HCT116 (cell line): ENCODE results near the gene IGSF11. TPM values are rescaled to one million over a fixed set of nuclear protein-coding genes. Genes with fewer than 3 reads are reported as not detected.

ENCODE experiments used
- ATAC-seq: fragments of 200-7000 bp; cut with Tn5 transposase; 2 replicates; pipeline ENCODE4 v1.9.1; 2020; ENCODE audit warnings: mild to moderate bottlenecking, moderate library complexity
- BruUV-seq: library from RNA; stranded (reverse); fragments of 400-500 nt; replicated peaks from 2 replicates; lab custom pipeline; 2021; lab: Mats Ljungman, UMichigan
- CTCF ChIA-PET: fragments of 300-600 bp; sonication (Branson Sonifier 250); formaldehyde crosslinking; loops from one replicate; lab custom pipeline; 2021; ENCODE audit warnings: antibody characterized with exemption; lab: Charles Lee
- POLR2A ChIA-PET: fragments of 300-600, 350-600 bp; sonication (Branson Sonifier 250); formaldehyde crosslinking; loops from one replicate; lab custom pipeline; 2021; ENCODE audit warnings: antibody characterized with exemption; lab: Charles Lee
- RAD21 ChIA-PET, 2 experiments: fragments of 300-600 bp; sonication (Branson Sonifier 250); formaldehyde crosslinking; loops; one replicate each; lab custom pipeline; 2023; ENCODE audit warnings: low total read pairs in 2 of 2; ENCODE audit not compliant: uncharacterized antibody in 2 of 2, unreplicated experiment in 2 of 2, low non-redundant PET in 1 of 2; lab: Charles Lee
- DNase-seq: peaks from one replicate; pipeline ENCODE4 v3.0.0-alpha.2; 2010; ENCODE audit warnings: low read depth, low spot score
- H2AFZ ChIP-seq: fragments of 200-600 bp; shearing (Covaris generic), sonication (generic); 2 replicates; pipeline ENCODE4 v1.6.1; 2017; ENCODE audit warnings: low read depth, mixed run types, mixed read lengths, antibody characterized with exemption, low read length; ENCODE audit not compliant: poor library complexity, severe bottlenecking
- H3K27ac ChIP-seq: 2 replicates; pipeline ENCODE4 v1.5.1; 2012; ENCODE audit warnings: low read depth, low read length
- H3K27me3 ChIP-seq: fragments of 200-600 bp; sonication (generic); 2 replicates; pipeline ENCODE4 v1.6.1; 2016; ENCODE audit warnings: mixed run types, low read length, mixed read lengths; ENCODE audit not compliant: insufficient read depth
- H3K36me3 ChIP-seq, 2 experiments: fragments of 200-500 bp in 1 of 2; fragments of 200-600 bp in 1 of 2; sonication (Bioruptor generic) in 1 of 2; sonication (generic) in 1 of 2; 2 replicates each; pipeline versions ENCODE4 v1.5.1 to v1.6.1; 2014 to 2016; ENCODE audit warnings: low read length in 2 of 2, inconsistent platforms in 1 of 2, mixed read lengths in 1 of 2, mixed run types in 1 of 2; ENCODE audit not compliant: insufficient read depth in 2 of 2, control insufficient read depth in 1 of 2
- H3K4me1 ChIP-seq, 2 experiments: fragments of 200-600 bp in 1 of 2; sonication (generic) in 1 of 2; 2 replicates each; pipeline versions ENCODE4 v1.5.1 to v1.6.1; 2012 to 2017; ENCODE audit warnings: low read length in 2 of 2, inconsistent platforms in 1 of 2, mild to moderate bottlenecking in 1 of 2, mixed read lengths in 1 of 2, mixed run types in 1 of 2, moderate library complexity in 1 of 2; ENCODE audit not compliant: insufficient read depth in 2 of 2, control insufficient read depth in 1 of 2
- H3K4me2 ChIP-seq: fragments of 200-600 bp; sonication (generic); 2 replicates; pipeline ENCODE4 v1.6.1; 2017; ENCODE audit warnings: mixed run types, low read length, mixed read lengths
- H3K4me3 ChIP-seq, 2 experiments: fragments of 200-600 bp in 1 of 2; sonication (generic) in 1 of 2; replicated peaks in 1 of 2; 2 replicates each; pipeline ENCODE4 v1.5.1; 2011 to 2016; ENCODE audit warnings: low read length in 2 of 2, control low read depth in 1 of 2, low read depth in 1 of 2, mild to moderate bottlenecking in 1 of 2, mixed read lengths in 1 of 2, mixed run types in 1 of 2
- H3K79me2 ChIP-seq: fragments of 200-600 bp; sonication (generic); 2 replicates; pipeline ENCODE4 v1.6.1; 2017; ENCODE audit warnings: mild to moderate bottlenecking, mixed run types, low read length, moderate library complexity, mixed read lengths; ENCODE audit not compliant: insufficient read depth
- H3K9ac ChIP-seq: fragments of 200-600 bp; sonication (generic); 2 replicates; pipeline ENCODE4 v1.6.1; 2016; ENCODE audit warnings: low read length, mixed read lengths
- H3K9me2 ChIP-seq: fragments of 200-600 bp; sonication (generic), shearing (Covaris generic); 2 replicates; pipeline ENCODE4 v1.6.1; 2017; ENCODE audit warnings: mixed run types, mild to moderate bottlenecking, moderate library complexity; ENCODE audit not compliant: insufficient read depth
- H3K9me3 ChIP-seq, 2 experiments: fragments of 200-500 bp in 1 of 2; fragments of 200-600 bp in 1 of 2; sonication (Bioruptor generic) in 1 of 2; sonication (generic) in 1 of 2; 2 replicates each; pipeline ENCODE4 v1.6.1; 2014 to 2017; ENCODE audit warnings: low read length in 2 of 2, mixed read lengths in 2 of 2, inconsistent platforms in 1 of 2, low read depth in 1 of 2, mild to moderate bottlenecking in 1 of 2, mixed run types in 1 of 2, moderate library complexity in 1 of 2; ENCODE audit not compliant: control insufficient read depth in 1 of 2, insufficient read depth in 1 of 2
- H4K20me1 ChIP-seq: fragments of 200-600 bp; sonication (generic), shearing (Covaris generic); 2 replicates; pipeline ENCODE4 v1.6.1; 2017; ENCODE audit warnings: mixed run types, mild to moderate bottlenecking, moderate library complexity; ENCODE audit not compliant: insufficient read depth
- CBX3 ChIP-seq: IDR thresholded peaks from 2 replicates; pipeline ENCODE4 v1.6.1; 2012; ENCODE audit warnings: low read depth
- CEBPB ChIP-seq: IDR thresholded peaks from 2 replicates; pipeline ENCODE4 v1.6.1; 2012; ENCODE audit warnings: low read depth
- EZH2phosphoT487 ChIP-seq: fragments of 200-600 bp; IDR thresholded peaks from 2 replicates; pipeline ENCODE4 v1.6.1; 2018; ENCODE audit warnings: antibody characterized with exemption, borderline replicate concordance
- FOSL1 ChIP-seq: IDR thresholded peaks from 2 replicates; pipeline ENCODE4 v1.6.1; 2012; ENCODE audit warnings: low read depth
- POLR2A ChIP-seq: IDR thresholded peaks from 2 replicates; pipeline ENCODE4 v1.7.0; 2011; ENCODE audit warnings: borderline replicate concordance; ENCODE audit not compliant: insufficient read depth, insufficient read length; ENCODE audit errors: extremely low read depth
- POLR2AphosphoS5 ChIP-seq: IDR thresholded peaks from 2 replicates; pipeline ENCODE4 v1.6.1; 2011; ENCODE audit warnings: mild to moderate bottlenecking, low read depth, low read length, moderate library complexity
- SIN3A ChIP-seq: IDR thresholded peaks from 2 replicates; pipeline ENCODE4 v1.6.1; 2012; ENCODE audit warnings: low read depth
- SP1 ChIP-seq: IDR thresholded peaks from 2 replicates; pipeline ENCODE4 v1.6.1; 2012; ENCODE audit warnings: low read depth
- TCF7L2 ChIP-seq: IDR thresholded peaks from 2 replicates; pipeline ENCODE4 v1.7.0; 2011; ENCODE audit warnings: borderline replicate concordance, inconsistent platforms; ENCODE audit not compliant: insufficient read depth, insufficient read length; ENCODE audit errors: extremely low read depth
- YY1 ChIP-seq: IDR thresholded peaks from 2 replicates; pipeline ENCODE4 v1.6.1; 2011; ENCODE audit warnings: low read length, low read depth, moderate library complexity, mild to moderate bottlenecking; ENCODE audit not compliant: insufficient replicate concordance; ENCODE audit errors: extremely low read depth
- ZBTB33 ChIP-seq: IDR thresholded peaks from 2 replicates; pipeline ENCODE4 v1.6.1; 2011; ENCODE audit warnings: mild to moderate bottlenecking, low read length, moderate library complexity; ENCODE audit not compliant: insufficient replicate concordance; ENCODE audit errors: extremely low read depth
- ZNF274 ChIP-seq: fragments of 200-500 bp; sonication (Bioruptor generic); IDR thresholded peaks from 2 replicates; pipeline ENCODE4 v1.6.1; 2014; ENCODE audit warnings: mild to moderate bottlenecking, low read depth, low read length, inconsistent platforms
- intact Hi-C: fragments of 100-400 bp; cut with micrococcal nuclease; formaldehyde crosslinking; loops from 2 replicates; pipeline ENCODE4 v1.10.0; 2022
- total RNA-seq: library from RNA; stranded (reverse); gene quantifications from one replicate; pipeline ENCODE4 v1.2.1, GENCODE V29; 2021; ENCODE audit not compliant: unreplicated experiment
- TF ChIP-seq, protein P1 (sequence below), 3 experiments: fragments of 200-600 bp in 1 of 3; sonication (generic) in 1 of 3; IDR thresholded peaks in 2 of 3; conservative IDR thresholded peaks in 1 of 3; 2 replicates each; pipeline ENCODE4 v1.5.1; 2012 to 2017; ENCODE audit warnings: low read depth in 2 of 3, low read length in 2 of 3, antibody characterized with exemption in 1 of 3, borderline replicate concordance in 1 of 3, control low read depth in 1 of 3, mild to moderate bottlenecking in 1 of 3, mixed read lengths in 1 of 3, mixed run types in 1 of 3, moderate library complexity in 1 of 3; ENCODE audit not compliant: insufficient read depth in 1 of 3
- TF ChIP-seq, protein P2 (sequence below): IDR thresholded peaks from 2 replicates; pipeline ENCODE4 v1.6.1; 2012

IGSF11 gene
- total RNA-seq, 1 experiment from 2014 or later, result not detected

GRCh38 chr3:118942671-118943070 is 92.0 kb downstream of the IGSF11 start:
- peaks cover 0 to 9% of the 10 kb centered on the region in 2 experiments; a peak in 2 of 4 replicates for H3K4me1 ChIP-seq
- ATAC-seq (no peak), DNase-seq (no peak)
- H3K4me3 ChIP-seq, result no peak overlapping the region
- no TSS peak for BruUV-seq
- TF ChIP-seq SIN3A (no peak), EZH2phosphoT487 (no peak), POLR2A (no peak), CEBPB (no peak), YY1 (no peak), FOSL1 (no peak), ZNF274 (no peak), SP1 (no peak), ZBTB33 (no peak), CBX3 (no peak), POLR2AphosphoS5 (no peak), TCF7L2 (no peak)
- TF ChIP-seq, protein P1, sequence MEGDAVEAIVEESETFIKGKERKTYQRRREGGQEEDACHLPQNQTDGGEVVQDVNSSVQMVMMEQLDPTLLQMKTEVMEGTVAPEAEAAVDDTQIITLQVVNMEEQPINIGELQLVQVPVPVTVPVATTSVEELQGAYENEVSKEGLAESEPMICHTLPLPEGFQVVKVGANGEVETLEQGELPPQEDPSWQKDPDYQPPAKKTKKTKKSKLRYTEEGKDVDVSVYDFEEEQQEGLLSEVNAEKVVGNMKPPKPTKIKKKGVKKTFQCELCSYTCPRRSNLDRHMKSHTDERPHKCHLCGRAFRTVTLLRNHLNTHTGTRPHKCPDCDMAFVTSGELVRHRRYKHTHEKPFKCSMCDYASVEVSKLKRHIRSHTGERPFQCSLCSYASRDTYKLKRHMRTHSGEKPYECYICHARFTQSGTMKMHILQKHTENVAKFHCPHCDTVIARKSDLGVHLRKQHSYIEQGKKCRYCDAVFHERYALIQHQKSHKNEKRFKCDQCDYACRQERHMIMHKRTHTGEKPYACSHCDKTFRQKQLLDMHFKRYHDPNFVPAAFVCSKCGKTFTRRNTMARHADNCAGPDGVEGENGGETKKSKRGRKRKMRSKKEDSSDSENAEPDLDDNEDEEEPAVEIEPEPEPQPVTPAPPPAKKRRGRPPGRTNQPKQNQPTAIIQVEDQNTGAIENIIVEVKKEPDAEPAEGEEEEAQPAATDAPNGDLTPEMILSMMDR (IDR thresholded peaks at IDR 0.05 in 2 of 3, conservative IDR thresholded peaks at IDR 0.05 in 1 of 3; ENCODE audit: borderline replicate concordance in 1 of 3, insufficient read depth in 1 of 3, low read depth in 2 of 3, low read length in 2 of 3), result no peak
- TF ChIP-seq, protein P2, sequence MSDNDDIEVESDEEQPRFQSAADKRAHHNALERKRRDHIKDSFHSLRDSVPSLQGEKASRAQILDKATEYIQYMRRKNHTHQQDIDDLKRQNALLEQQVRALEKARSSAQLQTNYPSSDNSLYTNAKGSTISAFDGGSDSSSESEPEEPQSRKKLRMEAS, result no peak
- peaks cover 43% of the 10 kb centered on the region for H3K27me3 ChIP-seq
- RAD21 ChIA-PET, result no interaction called here
- H3K9me3 ChIP-seq, result no peaks in the 10 kb centered on the region
- H3K27ac ChIP-seq, result no peak overlapping the region
- H2AFZ ChIP-seq, result no peak overlapping the region
- CTCF ChIA-PET, result no interaction called here
- H4K20me1 ChIP-seq, result no peaks in the 10 kb centered on the region
- no peaks in the 10 kb centered on the region for H3K79me2 ChIP-seq
- H3K9me2 ChIP-seq, result no peaks in the 10 kb centered on the region
- H3K4me2 ChIP-seq, result no peak overlapping the region
- intact Hi-C loops, result no loop called here
- H3K36me3 ChIP-seq, result no peaks in the 10 kb centered on the region
- POLR2A ChIA-PET, result no interaction called here
- H3K9ac ChIP-seq, result no peak overlapping the region
